Upper lobe of left lung (tissue), 4 donors: Measurements from ENCODE around the gene MRGPRG.

Experiments
- POLR2A ChIP-seq, 4 donors: fragments of 450-650 bp; IDR thresholded peaks; one replicate each; pipeline ENCODE4 v1.5.1; 2016 to 2017; ENCODE audit warnings: antibody characterized with exemption in 4 of 4, mild to moderate bottlenecking in 2 of 4
- POLR2AphosphoS5 ChIP-seq, 2 donors: sonication (generic); formaldehyde crosslinking; IDR thresholded peaks; one replicate each; pipeline ENCODE4 v1.5.1; 2017; ENCODE audit warnings: antibody characterized with exemption in 2 of 2
- TF ChIP-seq, protein P1 (sequence below), 6 experiments: fragments of 450-650 bp in 4 of 6; fragments of 200-600 bp in 2 of 6; sonication (generic) in 2 of 6; IDR thresholded peaks; one replicate each; pipeline ENCODE4 v1.5.1; 2016 to 2019; ENCODE audit warnings: antibody characterized with exemption in 6 of 6

DNA sequence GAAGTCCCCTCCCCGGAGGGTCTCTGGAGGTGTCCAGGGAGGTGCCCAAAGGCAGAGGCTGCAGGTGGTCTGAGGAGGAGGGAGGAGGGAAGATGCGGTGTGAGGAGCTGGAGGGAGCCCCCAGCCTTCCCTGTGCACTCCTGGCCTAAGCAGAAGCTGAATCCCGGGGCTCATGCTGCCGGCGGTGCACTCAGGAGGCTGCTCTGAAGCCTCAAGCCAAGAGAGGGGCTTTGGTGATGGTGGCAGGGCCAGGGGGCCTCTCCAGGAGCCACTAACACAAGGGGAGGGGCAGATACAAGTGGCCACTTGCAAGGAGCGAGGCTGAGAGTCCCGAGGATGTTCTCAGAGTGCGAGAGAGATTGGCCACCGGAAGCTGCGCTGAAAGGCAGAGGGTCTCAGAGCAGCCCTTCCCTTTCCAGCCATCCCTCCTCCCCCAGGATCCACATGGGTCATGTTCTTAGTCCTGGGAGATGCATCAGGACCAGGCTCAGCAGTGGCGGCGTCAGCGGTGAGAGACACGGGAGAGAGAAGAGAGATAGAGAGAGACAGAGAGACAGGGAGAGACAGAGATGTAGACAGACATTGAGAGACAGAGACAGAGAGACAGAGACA lies 774 bp upstream of the MRGPRG start:
- TF ChIP-seq POLR2AphosphoS5 (IDR thresholded peaks at IDR 0.05) (no peak), POLR2A (IDR thresholded peaks at IDR 0.05) (no peak)
- TF ChIP-seq, protein P1, sequence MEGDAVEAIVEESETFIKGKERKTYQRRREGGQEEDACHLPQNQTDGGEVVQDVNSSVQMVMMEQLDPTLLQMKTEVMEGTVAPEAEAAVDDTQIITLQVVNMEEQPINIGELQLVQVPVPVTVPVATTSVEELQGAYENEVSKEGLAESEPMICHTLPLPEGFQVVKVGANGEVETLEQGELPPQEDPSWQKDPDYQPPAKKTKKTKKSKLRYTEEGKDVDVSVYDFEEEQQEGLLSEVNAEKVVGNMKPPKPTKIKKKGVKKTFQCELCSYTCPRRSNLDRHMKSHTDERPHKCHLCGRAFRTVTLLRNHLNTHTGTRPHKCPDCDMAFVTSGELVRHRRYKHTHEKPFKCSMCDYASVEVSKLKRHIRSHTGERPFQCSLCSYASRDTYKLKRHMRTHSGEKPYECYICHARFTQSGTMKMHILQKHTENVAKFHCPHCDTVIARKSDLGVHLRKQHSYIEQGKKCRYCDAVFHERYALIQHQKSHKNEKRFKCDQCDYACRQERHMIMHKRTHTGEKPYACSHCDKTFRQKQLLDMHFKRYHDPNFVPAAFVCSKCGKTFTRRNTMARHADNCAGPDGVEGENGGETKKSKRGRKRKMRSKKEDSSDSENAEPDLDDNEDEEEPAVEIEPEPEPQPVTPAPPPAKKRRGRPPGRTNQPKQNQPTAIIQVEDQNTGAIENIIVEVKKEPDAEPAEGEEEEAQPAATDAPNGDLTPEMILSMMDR (IDR thresholded peaks at IDR 0.05): no peak
